AG09309 (cell line): Measurements from ENCODE around the gene ATG13.
"Not testable (repeated sequence)": the region's sequence is repeated elsewhere in the genome, so short reads cannot be mapped to it uniquely, and the experiment has no call there.

Experiments
- DNase-seq: peaks from one replicate; pipeline ENCODE4 v3.0.0-alpha.2; 2010; ENCODE audit warnings: low read depth
- H3K4me3 ChIP-seq: 2 replicates; pipeline ENCODE4 v1.5.1; 2011; ENCODE audit warnings: mild to moderate bottlenecking, low read depth, low read length, moderate library complexity; ENCODE audit not compliant: control insufficient read depth
- TF ChIP-seq, protein P1 (sequence below): IDR thresholded peaks from 2 replicates; pipeline ENCODE4 v1.5.1; 2011; ENCODE audit warnings: mild to moderate bottlenecking, low read depth, low read length, inconsistent platforms; ENCODE audit not compliant: insufficient read depth, control insufficient read depth; ENCODE audit errors: missing control alignments

ATG13 gene

DNA sequence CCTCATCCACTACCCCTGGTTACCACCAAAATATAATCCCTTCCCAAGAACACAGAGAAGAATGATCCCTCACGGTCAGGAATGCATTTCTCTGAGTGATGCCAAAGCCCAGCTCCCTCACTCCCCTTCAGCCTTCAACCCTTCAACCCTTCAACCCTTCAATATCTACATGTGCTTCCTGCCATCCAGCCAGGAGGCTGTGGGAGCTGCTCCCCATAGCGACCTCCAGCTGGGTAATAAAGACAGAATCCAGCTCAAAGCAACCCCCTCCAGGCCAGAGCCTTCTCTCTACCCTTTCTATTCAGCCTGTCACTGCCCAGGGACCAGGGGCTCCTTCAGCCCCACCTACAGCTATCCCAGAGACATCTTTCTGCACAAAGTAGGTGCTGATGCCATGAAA is 80.4 kb downstream of the ATG13 start:
- no peak for DNase-seq
- TF ChIP-seq, protein P1, sequence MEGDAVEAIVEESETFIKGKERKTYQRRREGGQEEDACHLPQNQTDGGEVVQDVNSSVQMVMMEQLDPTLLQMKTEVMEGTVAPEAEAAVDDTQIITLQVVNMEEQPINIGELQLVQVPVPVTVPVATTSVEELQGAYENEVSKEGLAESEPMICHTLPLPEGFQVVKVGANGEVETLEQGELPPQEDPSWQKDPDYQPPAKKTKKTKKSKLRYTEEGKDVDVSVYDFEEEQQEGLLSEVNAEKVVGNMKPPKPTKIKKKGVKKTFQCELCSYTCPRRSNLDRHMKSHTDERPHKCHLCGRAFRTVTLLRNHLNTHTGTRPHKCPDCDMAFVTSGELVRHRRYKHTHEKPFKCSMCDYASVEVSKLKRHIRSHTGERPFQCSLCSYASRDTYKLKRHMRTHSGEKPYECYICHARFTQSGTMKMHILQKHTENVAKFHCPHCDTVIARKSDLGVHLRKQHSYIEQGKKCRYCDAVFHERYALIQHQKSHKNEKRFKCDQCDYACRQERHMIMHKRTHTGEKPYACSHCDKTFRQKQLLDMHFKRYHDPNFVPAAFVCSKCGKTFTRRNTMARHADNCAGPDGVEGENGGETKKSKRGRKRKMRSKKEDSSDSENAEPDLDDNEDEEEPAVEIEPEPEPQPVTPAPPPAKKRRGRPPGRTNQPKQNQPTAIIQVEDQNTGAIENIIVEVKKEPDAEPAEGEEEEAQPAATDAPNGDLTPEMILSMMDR: no peak
- H3K4me3 ChIP-seq: no peak overlapping the region

DNA sequence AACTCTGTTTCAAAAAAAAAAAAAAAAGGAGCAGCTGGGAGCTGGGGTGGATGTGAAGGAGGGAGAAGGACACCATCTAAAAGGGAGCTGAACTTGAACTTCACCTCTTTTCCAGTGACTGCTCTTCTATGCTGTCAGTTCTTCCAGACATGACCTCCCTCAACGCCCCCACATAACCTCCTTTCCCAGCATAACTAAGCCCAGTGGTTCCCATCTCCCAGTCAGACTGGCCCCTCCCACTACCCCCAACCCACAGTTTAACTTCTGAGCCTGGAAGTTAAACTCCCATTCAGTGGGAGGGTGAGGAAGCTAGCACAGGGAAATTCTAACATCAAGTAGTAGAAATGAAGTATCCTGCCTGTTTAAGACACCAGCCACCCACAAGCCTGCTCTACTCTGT is 81.2 kb downstream of the ATG13 start:
- no peak for DNase-seq
- TF ChIP-seq, protein P1: no peak
- no peak overlapping the region for H3K4me3 ChIP-seq

- DNase-seq: peak; percentile 94
- peak within 1 kb of the TSS; percentile 71 for H3K4me3 ChIP-seq
- TF ChIP-seq, protein P1: no peak
Measured at GRCh38 chr11:46700241-46701077, 83.1 kb downstream of the ATG13 start, which contains the start of the genes ARHGAP1 and ZNF408. ARHGAP1 (minus strand) TSS chr11:46700619; CDS start chr11:46696107, 4,512 bp downstream. ZNF408 (plus strand) TSS chr11:46701031; CDS start chr11:46701048, 17 bp downstream.

DNA sequence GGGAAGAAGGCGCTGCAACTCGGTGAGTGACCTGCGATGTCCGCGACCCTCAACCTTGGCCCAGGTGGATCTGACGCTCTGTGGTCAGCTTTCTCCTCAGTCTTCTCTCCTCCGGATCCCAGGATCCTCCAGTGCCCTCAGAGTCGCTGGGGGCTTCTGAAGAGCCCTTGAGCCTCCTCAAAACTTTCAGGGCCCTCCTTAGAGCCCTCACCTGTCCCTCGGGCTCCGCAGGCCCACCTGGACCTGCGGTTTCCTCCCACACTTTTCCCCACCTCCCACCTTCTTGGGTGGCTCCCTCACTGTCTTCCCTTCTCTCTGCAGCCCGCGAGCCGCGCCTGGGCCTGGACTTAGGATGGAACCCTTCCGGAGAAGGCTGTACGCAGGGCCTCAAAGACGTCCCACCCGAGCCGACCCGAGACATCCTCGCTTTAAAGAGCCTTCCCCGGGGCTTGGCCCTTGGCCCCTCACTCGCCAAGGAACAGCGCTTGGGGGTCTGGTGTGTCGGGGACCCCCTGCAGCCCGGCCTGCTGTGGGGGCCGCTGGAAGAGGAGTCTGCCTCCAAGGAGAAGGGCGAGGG is 83.8 kb downstream of the ATG13 start:
- DNase-seq: no peak
- TF ChIP-seq, protein P1: no peak
- H3K4me3 ChIP-seq: peak overlapping the region; percentile 71

DNA sequence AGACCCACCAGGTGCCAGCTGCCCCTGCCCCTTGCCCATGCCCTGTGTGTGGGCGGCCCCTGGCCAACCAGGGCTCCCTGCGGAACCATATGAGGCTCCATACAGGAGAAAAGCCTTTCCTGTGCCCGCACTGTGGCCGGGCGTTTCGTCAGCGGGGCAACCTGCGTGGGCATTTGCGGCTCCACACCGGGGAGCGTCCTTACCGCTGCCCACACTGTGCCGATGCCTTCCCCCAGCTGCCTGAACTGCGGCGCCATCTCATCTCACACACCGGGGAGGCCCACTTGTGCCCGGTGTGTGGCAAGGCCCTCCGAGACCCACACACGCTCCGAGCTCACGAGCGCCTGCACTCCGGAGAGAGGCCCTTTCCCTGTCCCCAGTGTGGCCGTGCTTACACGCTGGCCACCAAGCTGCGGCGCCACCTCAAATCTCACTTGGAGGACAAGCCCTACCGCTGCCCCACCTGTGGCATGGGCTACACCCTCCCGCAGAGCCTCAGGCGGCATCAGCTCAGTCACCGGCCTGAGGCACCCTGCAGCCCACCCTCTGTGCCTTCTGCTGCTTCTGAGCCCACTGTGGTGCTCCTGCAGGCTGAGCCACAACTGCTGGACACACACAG is 87.8 kb downstream of the ATG13 start:
- no peak overlapping the region for H3K4me3 ChIP-seq
- TF ChIP-seq, protein P1: no peak
- DNase-seq: no peak

- TF ChIP-seq, protein P1: no peak
- H3K4me3 ChIP-seq: no peak overlapping the region
- no peak for DNase-seq
Measured at GRCh38 chr11:46706886-46707285, 89.5 kb downstream of the ATG13 start.

DNA sequence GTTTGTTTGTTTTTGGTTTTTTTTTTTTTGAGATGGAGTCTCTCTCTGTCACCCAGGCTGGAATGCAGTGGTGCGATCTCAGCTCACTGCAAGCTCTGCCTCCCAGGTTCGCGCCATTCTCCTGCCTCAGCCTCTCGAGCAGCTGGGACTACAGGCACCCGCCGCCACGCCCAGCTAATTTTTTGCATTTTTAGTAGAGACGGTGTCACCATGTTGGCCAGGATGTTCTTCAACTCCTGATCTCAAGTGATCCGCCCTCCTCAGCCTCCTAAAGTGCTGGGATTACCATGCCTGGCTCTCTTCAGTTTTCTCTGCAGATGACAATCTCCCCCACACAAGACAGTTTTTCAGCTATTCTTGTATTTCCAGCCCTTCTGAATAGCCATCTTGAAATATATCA is 92.0 kb downstream of the ATG13 start:
- DNase-seq, H3K4me3 ChIP-seq: not testable (repeated sequence)
